Fibroblast of villous mesenchyme (primary cell): Measurements from ENCODE around the gene ZFP3. TPM values are rescaled to one million over a fixed set of nuclear protein-coding genes. Genes with fewer than 3 reads are reported as not detected.
A peak's percentile ranks its signal among the peaks of the same experiment; 100 is the strongest.

Source experiments
- DNase-seq: peaks from one replicate; pipeline ENCODE4 v3.0.0-alpha.2; 2010; ENCODE audit warnings: low read depth
- H3K4me3 ChIP-seq: 2 replicates; pipeline ENCODE4 v1.5.1; 2011; ENCODE audit warnings: low read depth, mild to moderate bottlenecking, low read length
- CTCF ChIP-seq: IDR thresholded peaks from 2 replicates; pipeline ENCODE4 v1.5.1; 2012; ENCODE audit warnings: low read depth, mild to moderate bottlenecking, low read length; ENCODE audit not compliant: insufficient read depth
- total RNA-seq: library from RNA; depleted of rRNA; stranded (reverse); fragments of >200 nt; gene quantifications from 2 replicates; pipeline ENCODE4 v1.2.3, GENCODE V29; 2012

Gene ZFP3
- total RNA-seq, 1 donor: 2.2 TPM

- peak overlapping the region; percentile 79 for H3K4me3 ChIP-seq
- DNase-seq: no peak
- TF ChIP-seq CTCF: no peak
Observed at GRCh38 chr17:5077781-5078105, 524 bp upstream of the ZFP3 start.

- TF ChIP-seq CTCF: no peak
- no peak for DNase-seq
- H3K4me3 ChIP-seq: no peak overlapping the region
Observed at GRCh38 chr17:5080591-5080990, 2.3 kb downstream of the ZFP3 start.

- no peak for TF ChIP-seq CTCF
- H3K4me3 ChIP-seq: no peak overlapping the region
- DNase-seq: no peak
Observed at GRCh38 chr17:5092218-5093010, 14.1 kb downstream of the ZFP3 start.

DNA sequence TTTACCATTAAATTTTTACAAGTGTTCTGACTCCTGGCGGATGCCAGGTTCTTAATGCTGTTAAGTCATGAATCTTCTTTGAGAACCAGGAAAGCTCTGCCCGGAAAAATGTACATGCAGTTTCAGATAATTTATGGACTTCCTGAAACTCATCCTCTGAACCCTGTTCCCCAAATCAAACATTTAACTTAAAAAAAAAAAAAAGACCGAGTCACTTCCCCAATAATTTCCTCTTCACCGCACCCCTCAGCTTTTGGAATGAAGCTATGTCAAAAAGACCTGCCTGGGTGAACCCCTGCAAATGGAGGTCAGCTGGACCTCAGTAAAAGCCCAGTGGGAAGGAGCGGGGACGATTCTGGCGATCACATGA lies 18.4 kb downstream of the ZFP3 start:
- no peak for DNase-seq
- no peak overlapping the region for H3K4me3 ChIP-seq
- no peak for TF ChIP-seq CTCF

GRCh38 chr17:5097101-5097834 lies 19.0 kb downstream of the ZFP3 start:
- H3K4me3 ChIP-seq: peak overlapping the region; percentile 42
- DNase-seq: no peak
- TF ChIP-seq CTCF: no peak

- H3K4me3 ChIP-seq: no peak overlapping the region
- TF ChIP-seq CTCF: no peak
- DNase-seq: no peak
Observed at GRCh38 chr17:5099271-5099670, 21.0 kb downstream of the ZFP3 start.
